GM21526 (cell line): Measurements from ENCODE around the gene KRT4.

Source experiments
- ATAC-seq: cut with Tn5 transposase; IDR thresholded peaks from one replicate; pipeline ENCODE4 v1.9.1; 2021; ENCODE audit warnings: moderate library complexity; ENCODE audit not compliant: unreplicated experiment, low FRiP score

Gene KRT4

GRCh38 chr12:52822771-52823510 lies 9.0 kb upstream of the KRT4 start:
- no peak for ATAC-seq

GRCh38 chr12:52821826-52822660 lies 8.1 kb upstream of the KRT4 start:
- ATAC-seq = no peak

- no peak for ATAC-seq
These were observed 7.3 kb upstream of the KRT4 start for GRCh38 chr12:52821071-52821730.

- no peak for ATAC-seq
These were observed 6.6 kb upstream of the KRT4 start for GRCh38 chr12:52820521-52820920.

GRCh38 chr12:52819731-52820510 lies 6.0 kb upstream of the KRT4 start:
- ATAC-seq = no peak

- no peak for ATAC-seq
These were observed 5.0 kb upstream of the KRT4 start for GRCh38 chr12:52818887-52819420.

- ATAC-seq = no peak
These were observed 4.5 kb upstream of the KRT4 start for GRCh38 chr12:52818388-52818787.

GRCh38 chr12:52817699-52818238 lies 3.9 kb upstream of the KRT4 start:
- ATAC-seq = no peak

GRCh38 chr12:52817003-52817698 lies 3.2 kb upstream of the KRT4 start:
- no peak for ATAC-seq

- no peak for ATAC-seq
These were observed 2.0 kb upstream of the KRT4 start for GRCh38 chr12:52815676-52816588.

GRCh38 chr12:52815161-52815560 lies 1.2 kb upstream of the KRT4 start:
- no peak for ATAC-seq

- no peak for ATAC-seq
These were observed 817 bp upstream of the KRT4 start for GRCh38 chr12:52814710-52815155.

- no peak for ATAC-seq
These were observed 605 bp downstream of the KRT4 start for GRCh38 chr12:52813203-52813819.

GRCh38 chr12:52812749-52813148 lies 1.2 kb downstream of the KRT4 start:
- ATAC-seq = no peak

- no peak for ATAC-seq
These were observed 1.9 kb downstream of the KRT4 start for GRCh38 chr12:52812073-52812400.

GRCh38 chr12:52811191-52812072 lies 2.5 kb downstream of the KRT4 start:
- ATAC-seq = no peak

- ATAC-seq = no peak
These were observed 3.4 kb downstream of the KRT4 start for GRCh38 chr12:52810554-52810953.
